ENCODE data around the gene SPC24. TPM values are rescaled to one million over a fixed set of nuclear protein-coding genes. Genes with fewer than 3 reads are reported as not detected.
"Not testable (repeated sequence)": the region's sequence is repeated elsewhere in the genome, so short reads cannot be mapped to it uniquely, and the experiment has no call there.

Gene SPC24
- total RNA-seq, 6 donors from 2014 or later = 1.4 to 13.3 (median 2.1) TPM; not detected in 1

DNA sequence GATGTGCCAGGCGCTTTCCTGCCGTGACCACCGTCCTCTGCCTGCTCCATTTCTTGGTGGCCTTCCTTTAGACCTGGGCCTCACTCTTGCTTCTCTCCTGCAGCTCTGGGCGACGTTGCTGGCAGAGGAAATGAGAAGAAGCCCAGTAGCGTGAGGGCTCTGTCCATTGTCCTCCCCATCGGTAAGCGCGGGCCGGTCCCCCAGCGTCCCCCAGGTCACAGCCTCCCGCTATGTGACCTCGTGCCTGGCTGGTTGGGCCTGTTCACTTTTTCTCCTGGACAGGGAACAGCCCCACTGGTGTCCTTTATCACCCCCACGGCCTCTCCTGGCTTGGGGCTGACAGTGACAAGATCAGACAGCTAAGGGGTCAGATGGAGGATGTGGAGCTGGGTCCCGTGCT lies 27.7 kb downstream of the SPC24 start:
- no peak for ATAC-seq (ENCODE audit: low FRiP score in 2 of 2)
- no peak overlapping the region for H3K4me3 ChIP-seq
- H3K4me1 ChIP-seq = peaks cover 5 to 28% (median 20%) of the 10 kb centered on the region in 4 donors
- TF ChIP-seq POLR2A (IDR thresholded peaks at IDR 0.05) (no peak), POLR2AphosphoS5 (IDR thresholded peaks at IDR 0.05) (no peak), EP300 (IDR thresholded peaks at IDR 0.05) (no peak)
- TF ChIP-seq, protein P1, sequence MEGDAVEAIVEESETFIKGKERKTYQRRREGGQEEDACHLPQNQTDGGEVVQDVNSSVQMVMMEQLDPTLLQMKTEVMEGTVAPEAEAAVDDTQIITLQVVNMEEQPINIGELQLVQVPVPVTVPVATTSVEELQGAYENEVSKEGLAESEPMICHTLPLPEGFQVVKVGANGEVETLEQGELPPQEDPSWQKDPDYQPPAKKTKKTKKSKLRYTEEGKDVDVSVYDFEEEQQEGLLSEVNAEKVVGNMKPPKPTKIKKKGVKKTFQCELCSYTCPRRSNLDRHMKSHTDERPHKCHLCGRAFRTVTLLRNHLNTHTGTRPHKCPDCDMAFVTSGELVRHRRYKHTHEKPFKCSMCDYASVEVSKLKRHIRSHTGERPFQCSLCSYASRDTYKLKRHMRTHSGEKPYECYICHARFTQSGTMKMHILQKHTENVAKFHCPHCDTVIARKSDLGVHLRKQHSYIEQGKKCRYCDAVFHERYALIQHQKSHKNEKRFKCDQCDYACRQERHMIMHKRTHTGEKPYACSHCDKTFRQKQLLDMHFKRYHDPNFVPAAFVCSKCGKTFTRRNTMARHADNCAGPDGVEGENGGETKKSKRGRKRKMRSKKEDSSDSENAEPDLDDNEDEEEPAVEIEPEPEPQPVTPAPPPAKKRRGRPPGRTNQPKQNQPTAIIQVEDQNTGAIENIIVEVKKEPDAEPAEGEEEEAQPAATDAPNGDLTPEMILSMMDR (IDR thresholded peaks at IDR 0.05) = no peak
- peaks cover 39 to 98% (median 94%) of the 10 kb centered on the region in 4 donors for H3K36me3 ChIP-seq
- H3K9me3 ChIP-seq = no peaks in the 10 kb centered on the region
- no peaks in the 10 kb centered on the region for H3K27me3 ChIP-seq
- no peak for DNase-seq
- H3K27ac ChIP-seq = peak overlapping the region in 2 of 4 donors; percentile 16 to 27
- WGBS, 2 donors = 91 to 93% methylated on average over 14 to 15 of the region's 15 CpGs

DNA sequence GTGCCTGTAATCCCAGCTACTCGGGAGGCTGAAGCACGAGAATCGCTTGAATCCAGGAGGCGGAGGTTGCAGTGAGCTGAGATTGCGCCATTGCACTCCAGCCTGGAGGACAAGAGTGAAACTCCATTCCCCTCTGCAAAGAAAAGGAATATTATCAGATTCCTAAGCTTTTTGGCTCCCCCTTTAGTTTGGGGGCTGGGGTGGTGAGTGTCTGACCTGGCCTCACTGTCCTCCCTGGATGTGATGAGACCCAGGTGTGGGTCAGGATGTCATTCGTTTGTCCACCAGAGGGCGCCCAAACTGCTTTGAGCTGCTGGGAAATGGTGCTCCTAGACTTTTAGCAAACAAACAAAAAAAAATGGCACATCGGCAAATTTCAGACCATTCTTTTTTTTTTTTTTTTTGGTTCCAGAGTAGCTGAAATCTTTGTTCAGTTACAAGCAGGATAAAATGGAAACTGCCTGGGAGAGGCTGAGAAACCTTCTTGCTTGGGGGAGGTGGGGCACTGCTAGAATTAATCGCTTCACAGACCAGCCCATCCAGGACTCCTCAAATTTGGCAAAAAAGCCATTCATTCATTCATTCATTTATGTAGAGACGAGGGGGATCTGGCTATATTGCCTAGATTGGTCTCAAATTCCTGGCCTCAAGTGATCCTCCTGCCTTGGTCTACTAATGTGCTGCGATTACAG lies 29.4 kb downstream of the SPC24 start:
- Histone ChIP-seq H3K9me3 (no peaks in the 10 kb centered on the region), H3K27ac (peak overlapping the region in 2 of 4 donors; percentile 22 to 40), H3K4me1 (peaks cover 5 to 19% (median 16%) of the 10 kb centered on the region in 4 donors), H3K27me3 (no peaks in the 10 kb centered on the region), H3K36me3 (peaks cover 39 to 92% (median 91%) of the 10 kb centered on the region in 4 donors), H3K4me3 (no peak overlapping the region)
- peak; percentile 9 to 36 for TF ChIP-seq POLR2AphosphoS5 (IDR thresholded peaks at IDR 0.05)
- no peak for TF ChIP-seq EP300 (IDR thresholded peaks at IDR 0.05)
- TF ChIP-seq POLR2A (IDR thresholded peaks at IDR 0.05) = no peak
- TF ChIP-seq, protein P1 (IDR thresholded peaks at IDR 0.05) = peak; percentile 60 to 75 (median 72)
- 59 to 62% methylated on average over 11 of the region's 11 CpGs for WGBS, 2 donors
- peak in 1 of 2 donors; percentile 76 for DNase-seq
- ATAC-seq (ENCODE audit: low FRiP score in 2 of 2) = peak; percentile 79 to 80

DNA sequence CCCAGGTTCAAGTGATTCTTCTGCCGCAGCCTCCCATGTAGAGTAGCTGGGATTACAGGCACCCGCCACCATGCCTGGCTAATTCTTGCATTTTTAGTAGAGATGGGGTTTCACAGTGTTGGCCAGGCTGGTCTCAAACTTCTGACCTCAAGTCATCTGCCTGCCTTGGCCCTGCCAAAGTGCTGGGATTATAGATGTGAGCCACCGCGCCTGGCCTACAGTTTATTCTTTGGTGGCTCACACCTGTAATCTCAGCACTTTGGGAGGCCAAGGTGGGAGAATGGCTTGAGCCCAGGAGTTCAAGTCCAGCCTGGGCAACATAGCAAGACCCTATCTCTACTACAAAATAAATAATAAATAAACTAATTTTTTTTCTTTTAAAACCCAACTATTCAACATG lies 31.4 kb downstream of the SPC24 start:
- not testable (repeated sequence) for H3K27me3 ChIP-seq; H3K9me3 ChIP-seq; H3K4me3 ChIP-seq; ATAC-seq (ENCODE audit: low FRiP score in 2 of 2); H3K4me1 ChIP-seq; H3K27ac ChIP-seq; DNase-seq
- H3K36me3 ChIP-seq = peaks cover 41 to 92% (median 91%) of the 10 kb centered on the region in 4 donors
- 94 to 100% methylated on average over 4 of the region's 4 CpGs for WGBS, 2 donors

DNA sequence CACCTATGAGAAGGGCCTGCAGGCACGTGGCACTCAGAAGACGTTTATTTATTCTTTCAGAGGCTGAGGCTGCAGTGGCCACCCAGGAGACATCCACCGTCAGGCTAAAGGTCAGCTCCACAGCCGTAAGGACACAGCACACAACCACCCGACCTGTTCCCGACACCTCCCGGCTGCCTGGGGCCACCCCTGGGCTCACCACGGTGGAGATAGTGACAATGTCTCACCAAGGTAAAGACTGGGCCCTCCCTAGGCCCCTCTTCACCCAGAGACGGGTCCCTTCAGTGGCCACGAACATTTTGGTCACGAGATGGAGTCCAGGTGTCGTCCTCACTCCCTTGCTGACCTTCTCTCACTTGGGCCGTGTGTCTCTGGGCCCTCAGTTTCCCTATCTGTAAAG lies 32.5 kb downstream of the SPC24 start:
- Histone ChIP-seq H3K27me3 (no peaks in the 10 kb centered on the region), H3K9me3 (no peaks in the 10 kb centered on the region), H3K36me3 (peaks cover 41 to 92% (median 90%) of the 10 kb centered on the region in 4 donors), H3K4me3 (no peak overlapping the region), H3K4me1 (peaks cover 0 to 8% (median 4%) of the 10 kb centered on the region in 4 donors), H3K27ac (no peak overlapping the region)
- ATAC-seq (ENCODE audit: low FRiP score in 2 of 2) (no peak), DNase-seq (no peak)
- TF ChIP-seq POLR2AphosphoS5 (IDR thresholded peaks at IDR 0.05) (no peak), EP300 (IDR thresholded peaks at IDR 0.05) (no peak), POLR2A (IDR thresholded peaks at IDR 0.05) (no peak)
- TF ChIP-seq, protein P1 (IDR thresholded peaks at IDR 0.05) = no peak
- whole genome bisulfite sequencing, 2 donors = 81 to 91% methylated on average over 5 to 13 of the region's 13 CpGs

DNA sequence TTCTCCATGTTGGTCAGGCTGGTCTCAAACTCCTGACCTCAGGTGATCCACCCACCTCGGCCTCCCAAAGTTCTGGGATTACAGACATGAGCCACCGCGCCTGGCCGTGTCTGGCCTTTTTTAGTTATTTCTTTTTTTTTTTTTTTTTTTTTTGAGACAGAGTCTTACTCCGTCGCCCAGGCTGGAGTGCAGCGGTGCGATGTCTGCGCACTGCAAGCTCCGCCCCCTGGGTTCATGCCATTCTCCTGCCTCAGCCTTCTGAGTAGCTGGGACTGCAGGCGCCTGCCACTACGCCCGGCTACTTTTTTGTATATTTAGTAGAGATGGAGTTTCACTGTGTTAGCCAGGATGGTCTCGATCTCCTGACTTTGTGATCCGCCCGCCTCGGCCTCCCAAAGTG lies 33.6 kb downstream of the SPC24 start:
- not testable (repeated sequence) for H3K9me3 ChIP-seq; H3K27me3 ChIP-seq; ATAC-seq (ENCODE audit: low FRiP score in 2 of 2); DNase-seq; H3K27ac ChIP-seq; H3K4me3 ChIP-seq; H3K4me1 ChIP-seq
- 90 to 99% methylated on average over 17 of the region's 17 CpGs for WGBS, 2 donors
- H3K36me3 ChIP-seq = peaks cover 35 to 92% (median 90%) of the 10 kb centered on the region in 4 donors

DNA sequence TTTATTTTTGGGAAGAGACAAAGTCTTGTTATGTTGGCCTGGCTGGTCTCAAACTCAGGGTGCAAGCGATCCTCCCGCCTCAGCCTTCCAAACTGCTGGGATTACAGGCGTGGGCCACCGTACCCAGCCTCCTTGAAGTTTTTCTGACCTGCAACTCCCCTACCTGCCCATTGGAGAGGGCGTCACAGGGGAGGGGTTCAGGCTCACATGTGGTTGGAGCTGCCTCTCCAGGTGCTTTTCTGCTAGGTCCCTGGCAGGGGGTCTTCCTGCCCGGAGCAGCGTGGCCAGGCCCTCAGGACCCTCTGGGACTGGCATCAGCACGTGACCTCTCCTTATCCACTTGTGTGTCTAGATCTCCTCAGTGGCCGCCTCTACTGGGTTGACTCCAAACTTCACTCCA lies 39.1 kb downstream of the SPC24 start:
- Histone ChIP-seq H3K4me3 (no peak overlapping the region), H3K4me1 (no peaks in the 10 kb centered on the region), H3K27me3 (no peaks in the 10 kb centered on the region), H3K27ac (no peak overlapping the region), H3K9me3 (no peaks in the 10 kb centered on the region), H3K36me3 (peaks cover 47 to 100% (median 95%) of the 10 kb centered on the region in 4 donors)
- ATAC-seq (ENCODE audit: low FRiP score in 2 of 2) (no peak), DNase-seq (no peak)
- WGBS, 2 donors = 94 to 96% methylated on average over 5 to 9 of the region's 9 CpGs
- TF ChIP-seq POLR2A (IDR thresholded peaks at IDR 0.05) (no peak), EP300 (IDR thresholded peaks at IDR 0.05) (no peak), POLR2AphosphoS5 (IDR thresholded peaks at IDR 0.05) (no peak)
- TF ChIP-seq, protein P1 (IDR thresholded peaks at IDR 0.05) = no peak
